Lung (tissue), 12 donors: ENCODE measurements around the gene PTPRJ. TPM values are rescaled to one million over a fixed set of nuclear protein-coding genes. Genes with fewer than 3 reads are reported as not detected.

Experiments used
- ATAC-seq: fragments of 200-7000 bp; cut with Tn5 transposase; one replicate; pipeline ENCODE4 v1.9.1; 2020; ENCODE audit warnings: moderate number of reproducible peaks; ENCODE audit not compliant: insufficient read depth, low FRiP score
- DNase-seq, 3 donors: peaks; one replicate each; pipeline ENCODE4 v3.0.0-alpha.2; 2013 to 2017
- H3K27ac ChIP-seq, 2 donors: one replicate each; pipeline ENCODE4 v1.5.1; 2013; ENCODE audit warnings: mild to moderate bottlenecking in 2 of 2, moderate library complexity in 2 of 2, control low read depth in 1 of 2, inconsistent platforms in 1 of 2, low read depth in 1 of 2, low read length in 1 of 2
- H3K27me3 ChIP-seq, 3 donors: one replicate each; pipeline ENCODE4 v1.5.1; 2013; ENCODE audit warnings: low read length in 2 of 3; ENCODE audit not compliant: control insufficient read depth in 3 of 3, insufficient read depth in 3 of 3
- H3K36me3 ChIP-seq, 4 donors: one replicate each; pipeline ENCODE4 v1.5.1; 2013; ENCODE audit warnings: low read length in 4 of 4, mild to moderate bottlenecking in 1 of 4, moderate library complexity in 1 of 4; ENCODE audit not compliant: control insufficient read depth in 4 of 4, insufficient read depth in 4 of 4
- H3K4me1 ChIP-seq, 5 donors: one replicate each; pipeline ENCODE4 v1.5.1; 2013; ENCODE audit warnings: low read length in 5 of 5, mild to moderate bottlenecking in 2 of 5, moderate library complexity in 1 of 5; ENCODE audit not compliant: control insufficient read depth in 5 of 5, insufficient read depth in 5 of 5
- H3K4me3 ChIP-seq: one replicate; pipeline ENCODE4 v1.5.1; 2013; ENCODE audit warnings: mild to moderate bottlenecking, control low read depth, moderate library complexity
- H3K9ac ChIP-seq, 2 donors: one replicate each; pipeline ENCODE4 v1.5.1; 2013; ENCODE audit warnings: low read length in 2 of 2, control low read depth in 1 of 2; ENCODE audit not compliant: insufficient read depth in 1 of 2
- H3K9me3 ChIP-seq, 4 donors: one replicate each; pipeline ENCODE4 v1.5.1; 2013; ENCODE audit warnings: low read length in 3 of 4, mild to moderate bottlenecking in 1 of 4, moderate library complexity in 1 of 4; ENCODE audit not compliant: control insufficient read depth in 4 of 4, insufficient read depth in 3 of 4
- WGBS, 2 donors: extraction: QIAGEN DNeasy Blood & Tissue Kit; methylation state at CpG; one replicate each; pipeline ENCODE4 v1.1.7; 2013; 5-methylcytosine and 5-hydroxymethylcytosine counted together
- polyA plus RNA-seq, 2 donors: library from polyadenylated mRNA; stranded (reverse); fragments of 200-250 nt; gene quantifications; one replicate each; pipeline ENCODE4 v1.2.1, GENCODE V29; 2013
- total RNA-seq, 2 donors: library from RNA; depleted of rRNA in 1 of 2; stranded (reverse); fragments of >200 nt in 1 of 2; gene quantifications; one replicate each; pipeline ENCODE4 v1.2.1, GENCODE V29; 2014 to 2021
- TF ChIP-seq, protein P1 (sequence below): IDR thresholded peaks from 2 replicates; pipeline ENCODE4 v1.5.1; 2012; ENCODE audit warnings: mild to moderate bottlenecking; ENCODE audit errors: control extremely low read depth, extremely low read depth
- donor health status: control.
- donor health status: control.
- donor health status: Bipolar disorder and iron deficiency.
- donor health status: healthy.
- donor health status: DM: yes; HTN: yes; CAD: no.

PTPRJ gene
- total and polyA plus RNA-seq, 4 donors: 3.9 to 51.4 (median 32.0) TPM

DNA sequence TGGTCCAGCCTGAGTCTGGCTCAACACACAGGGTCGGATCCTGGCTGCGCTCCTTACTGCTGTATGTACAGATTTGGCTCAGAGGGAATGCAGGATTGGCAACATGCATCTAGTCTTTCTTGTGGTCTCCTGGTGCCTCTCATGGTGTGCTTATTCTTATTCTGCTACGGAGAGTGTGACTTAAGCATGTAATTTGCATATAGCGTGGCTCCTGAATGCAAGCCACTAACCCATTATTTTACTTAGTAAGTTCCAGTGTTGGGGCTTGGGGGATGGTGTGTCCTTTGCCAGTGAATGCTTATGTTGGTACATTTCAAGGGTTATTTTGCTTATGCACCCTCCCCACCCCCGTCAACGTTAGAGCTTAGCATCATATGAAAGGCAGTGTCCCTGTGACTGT lies 51.2 kb downstream of the PTPRJ start:
- Histone ChIP-seq H3K27ac (peak overlapping the region in 1 of 2 donors; percentile 48), H3K27me3 (no peaks in the 10 kb centered on the region), H3K4me3 (no peak overlapping the region), H3K9me3 (no peaks in the 10 kb centered on the region), H3K36me3 (no peaks in the 10 kb centered on the region), H3K4me1 (peaks cover 0 to 16% (median 3%) of the 10 kb centered on the region in 5 donors), H3K9ac (no peak overlapping the region)
- DNase-seq (no peak), ATAC-seq (no peak)
- 58 to 79% methylated on average over 6 of the region's 6 CpGs for WGBS, 2 donors
- TF ChIP-seq, protein P1, sequence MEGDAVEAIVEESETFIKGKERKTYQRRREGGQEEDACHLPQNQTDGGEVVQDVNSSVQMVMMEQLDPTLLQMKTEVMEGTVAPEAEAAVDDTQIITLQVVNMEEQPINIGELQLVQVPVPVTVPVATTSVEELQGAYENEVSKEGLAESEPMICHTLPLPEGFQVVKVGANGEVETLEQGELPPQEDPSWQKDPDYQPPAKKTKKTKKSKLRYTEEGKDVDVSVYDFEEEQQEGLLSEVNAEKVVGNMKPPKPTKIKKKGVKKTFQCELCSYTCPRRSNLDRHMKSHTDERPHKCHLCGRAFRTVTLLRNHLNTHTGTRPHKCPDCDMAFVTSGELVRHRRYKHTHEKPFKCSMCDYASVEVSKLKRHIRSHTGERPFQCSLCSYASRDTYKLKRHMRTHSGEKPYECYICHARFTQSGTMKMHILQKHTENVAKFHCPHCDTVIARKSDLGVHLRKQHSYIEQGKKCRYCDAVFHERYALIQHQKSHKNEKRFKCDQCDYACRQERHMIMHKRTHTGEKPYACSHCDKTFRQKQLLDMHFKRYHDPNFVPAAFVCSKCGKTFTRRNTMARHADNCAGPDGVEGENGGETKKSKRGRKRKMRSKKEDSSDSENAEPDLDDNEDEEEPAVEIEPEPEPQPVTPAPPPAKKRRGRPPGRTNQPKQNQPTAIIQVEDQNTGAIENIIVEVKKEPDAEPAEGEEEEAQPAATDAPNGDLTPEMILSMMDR: no peak

GRCh38 chr11:48032721-48033120 lies 52.4 kb downstream of the PTPRJ start:
- no peak overlapping the region for H3K27ac ChIP-seq
- TF ChIP-seq, protein P1: no peak
- no peak overlapping the region for H3K4me3 ChIP-seq
- WGBS, 2 donors: 60 to 81% methylated on average over 6 of the region's 6 CpGs
- ATAC-seq: no peak
- no peak overlapping the region for H3K9ac ChIP-seq
- H3K27me3 ChIP-seq: no peaks in the 10 kb centered on the region
- no peaks in the 10 kb centered on the region for H3K9me3 ChIP-seq
- no peak for DNase-seq
- peaks cover 0 to 16% (median 4%) of the 10 kb centered on the region in 5 donors for H3K4me1 ChIP-seq
- no peaks in the 10 kb centered on the region for H3K36me3 ChIP-seq

GRCh38 chr11:48033918-48034341 lies 53.6 kb downstream of the PTPRJ start:
- Histone ChIP-seq H3K4me1 (peaks cover 0 to 15% (median 4%) of the 10 kb centered on the region in 5 donors), H3K9ac (no peak overlapping the region), H3K9me3 (no peaks in the 10 kb centered on the region), H3K27me3 (no peaks in the 10 kb centered on the region), H3K4me3 (no peak overlapping the region), H3K36me3 (no peaks in the 10 kb centered on the region), H3K27ac (no peak overlapping the region)
- no peak for ATAC-seq
- no peak for DNase-seq
- WGBS, 2 donors: 38 to 58% methylated on average over 3 of the region's 3 CpGs
- TF ChIP-seq, protein P1: no peak
